ENCODE data around the gene LINGO3. TPM values are rescaled to one million over a fixed set of nuclear protein-coding genes. Genes with fewer than 3 reads are reported as not detected.

The LINGO3 gene
- total and polyA plus RNA-seq, 10 of the 15 experiments (the other 5 are each of a cell fraction or from before 2014, with no cell fraction given): 0.09 to 2.0 (median 0.40) TPM; not detected in 5

DNA sequence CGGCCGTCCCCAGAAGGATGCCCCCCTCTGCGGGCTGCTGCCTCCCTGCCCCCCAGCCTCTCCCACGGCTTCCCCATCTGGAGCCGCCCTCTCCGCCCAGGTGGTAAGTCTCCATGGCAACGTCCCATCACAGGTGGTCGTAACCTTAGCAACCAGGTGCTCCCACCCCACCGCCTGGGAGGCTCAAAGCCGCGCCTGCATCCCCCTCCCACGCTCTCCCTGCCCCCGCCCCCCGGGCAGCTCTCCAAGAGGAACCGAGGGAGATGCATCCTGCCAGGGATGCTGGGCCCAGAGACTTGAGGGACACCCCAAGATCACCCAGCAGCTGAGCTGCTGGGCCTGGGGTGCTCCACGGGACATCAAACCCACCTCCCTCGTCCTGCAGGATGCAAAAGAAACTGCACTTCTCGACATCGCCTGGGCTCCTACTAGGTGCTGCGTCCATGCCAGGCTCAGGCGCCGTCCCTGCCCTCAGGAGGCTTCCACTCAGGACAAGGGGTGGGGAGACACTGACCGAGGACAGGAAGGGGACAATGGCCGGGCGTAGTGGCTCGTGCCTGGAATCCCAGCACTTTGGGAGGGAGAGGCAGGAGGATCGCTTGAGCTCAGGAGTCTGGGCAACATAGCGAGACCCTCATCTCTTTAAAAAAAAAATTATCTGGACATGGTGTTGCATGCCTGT, 5.0 kb upstream of the LINGO3 start:
- H3K4me1 ChIP-seq (ENCODE audit: control insufficient read depth, insufficient read depth, low read length): no peaks in the 10 kb centered on the region
- no peaks in the 10 kb centered on the region; a peak in 2 of 4 replicates for H3K27me3 ChIP-seq (replicated peaks in 1 of 2; ENCODE audit: control insufficient read depth in 2 of 2, insufficient read depth in 2 of 2, low read length in 1 of 2)
- intact Hi-C loops (cut with micrococcal nuclease; ENCODE audit: unreplicated experiment) (loop anchor here (2.0 kb wide), 1 partner anchor 156 kb away; no protein-coding TSS in a partner anchor), in situ Hi-C loops (cut with MboI) (no loop called here)
- H3K36me3 ChIP-seq (ENCODE audit: control insufficient read depth in 2 of 2, insufficient read depth in 2 of 2, low read length in 1 of 2): no peaks in the 10 kb centered on the region
- no peak for TF ChIP-seq SMC3 (IDR thresholded peaks at IDR 0.05; ENCODE audit: borderline replicate concordance, low read length)
- TF ChIP-seq SP1 (IDR thresholded peaks at IDR 0.05; ENCODE audit: low read depth, low read length): no peak
- TF ChIP-seq PAX8 (IDR thresholded peaks at IDR 0.05): no peak
- no peak for TF ChIP-seq NBN (IDR thresholded peaks at IDR 0.05)
- no peak for TF ChIP-seq PRDM15 (CRISPR knock-in tag; IDR thresholded peaks at IDR 0.05)
- no peak for TF ChIP-seq POLR2A (IDR thresholded peaks at IDR 0.05; ENCODE audit: low read depth, low read length)
- no peak for TF ChIP-seq SUZ12 (IDR thresholded peaks at IDR 0.05; ENCODE audit: unreplicated experiment)
- TF ChIP-seq, protein P1, sequence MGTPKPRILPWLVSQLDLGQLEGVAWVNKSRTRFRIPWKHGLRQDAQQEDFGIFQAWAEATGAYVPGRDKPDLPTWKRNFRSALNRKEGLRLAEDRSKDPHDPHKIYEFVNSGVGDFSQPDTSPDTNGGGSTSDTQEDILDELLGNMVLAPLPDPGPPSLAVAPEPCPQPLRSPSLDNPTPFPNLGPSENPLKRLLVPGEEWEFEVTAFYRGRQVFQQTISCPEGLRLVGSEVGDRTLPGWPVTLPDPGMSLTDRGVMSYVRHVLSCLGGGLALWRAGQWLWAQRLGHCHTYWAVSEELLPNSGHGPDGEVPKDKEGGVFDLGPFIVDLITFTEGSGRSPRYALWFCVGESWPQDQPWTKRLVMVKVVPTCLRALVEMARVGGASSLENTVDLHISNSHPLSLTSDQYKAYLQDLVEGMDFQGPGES (IDR thresholded peaks at IDR 0.05): no peak
- TF ChIP-seq CREB1 (IDR thresholded peaks at IDR 0.05; ENCODE audit: low read depth): no peak
- no peak for TF ChIP-seq ZSCAN29 (IDR thresholded peaks at IDR 0.05)
- no peak for TF ChIP-seq CBX3 (IDR thresholded peaks at IDR 0.05; ENCODE audit: borderline replicate concordance, low read depth)
- TF ChIP-seq CHD1 (IDR thresholded peaks at IDR 0.05; ENCODE audit: low read depth, low read length): no peak
- no peak for TF ChIP-seq NR2C1 (IDR thresholded peaks at IDR 0.05)
- H4K20me1 ChIP-seq (ENCODE audit: control insufficient read depth, insufficient read depth): no peaks in the 10 kb centered on the region
- ATAC-seq (no peak), FAIRE-seq (no peak), DNase-seq (ENCODE audit: low read depth, low spot score) (no peak)
- 44% methylated on average over 21 of the region's 28 CpGs for WGBS (ENCODE audit: insufficient coverage, insufficient replicate concordance, low lambda C conversion rate, missing lambda C conversion rate)
- peaks cover 6% of the 10 kb centered on the region; the same call in 1 of the 3 replicates for H3K9me3 ChIP-seq (replicated peaks; ENCODE audit: control insufficient read depth, insufficient read depth, low read length)
- no peaks in the 10 kb centered on the region for H3K79me2 ChIP-seq (ENCODE audit: control insufficient read depth, insufficient read depth, low read length)
- ChIA-PET RAD21 (ENCODE audit: unreplicated experiment) (interaction anchor here (0.6 kb wide), 1 partner anchor 158 kb away, joined by 3 read pairs; no protein-coding TSS in a partner anchor), SMC1A (ENCODE audit: uncharacterized antibody, unreplicated experiment) (interaction anchor here (0.6 kb wide), 1 partner anchor 15 kb away, joined by 3 read pairs; no protein-coding TSS in a partner anchor), POLR2A (no interaction called here), CTCF (interaction anchor here (0.7 kb wide), 1 partner anchor 24 kb away, joined by 3 read pairs; no protein-coding TSS in a partner anchor)
- no peak overlapping the region for H3K9ac ChIP-seq (ENCODE audit: control insufficient read depth, insufficient read depth, low read length)
- H2AFZ ChIP-seq (ENCODE audit: control insufficient read depth, low read depth, low read length): no peak overlapping the region
- H3K4me2 ChIP-seq (ENCODE audit: control insufficient read depth, insufficient read depth): no peak overlapping the region
- no peak overlapping the region for H3K27ac ChIP-seq (ENCODE audit: control insufficient read depth, insufficient read depth)
- no peak overlapping the region for H3K4me3 ChIP-seq
- no TSS peak for BruUV-seq (replicated peaks)

Measured in GM12878 (cell line).